Common myeloid progenitor, CD34-positive (primary cell): ENCODE results near the gene EEPD1.
A peak's percentile ranks its signal among the peaks of the same experiment; 100 is the strongest.

ENCODE experiments used
- CTCF ChIA-PET: fragments of 350-600 bp; sonication (Branson Sonifier 250); formaldehyde crosslinking; loops from one replicate; lab custom pipeline; 2021; ENCODE audit warnings: antibody characterized with exemption; lab: Charles Lee
- POLR2A ChIA-PET: fragments of 350-600 bp; sonication (Branson Sonifier 250); formaldehyde crosslinking; loops from one replicate; lab custom pipeline; 2021; ENCODE audit warnings: antibody characterized with exemption; lab: Charles Lee
- DNase-seq, 3 donors: peaks; one replicate each; pipeline versions ENCODE4 v3.0.0 to v3.0.0-alpha.2; 2013
- H3K27ac ChIP-seq, 2 experiments: 1 replicate in 1 of 2; 2 replicates in 1 of 2; pipeline ENCODE4 v1.7.0; 2013; ENCODE audit warnings: inconsistent platforms in 2 of 2, low read length in 2 of 2, mild to moderate bottlenecking in 2 of 2, low read depth in 1 of 2, moderate library complexity in 1 of 2; ENCODE audit not compliant: severe bottlenecking in 2 of 2, insufficient read depth in 1 of 2, poor library complexity in 1 of 2
- H3K27me3 ChIP-seq, 5 experiments: replicated peaks in 2 of 5; 1 replicate in 3 of 5; 2 replicates in 2 of 5; pipeline versions ENCODE4 v1.6.1 to v1.7.0; 2013; ENCODE audit warnings: low read length in 4 of 5, mild to moderate bottlenecking in 2 of 5, moderate library complexity in 2 of 5, inconsistent platforms in 1 of 5; ENCODE audit not compliant: insufficient read depth in 5 of 5, control insufficient read depth in 4 of 5
- H3K36me3 ChIP-seq, 4 experiments: 1 replicate in 2 of 4; 2 replicates in 2 of 4; pipeline versions ENCODE4 v1.6.1 to v1.7.0; 2013; ENCODE audit warnings: low read length in 3 of 4, control low read depth in 1 of 4, mild to moderate bottlenecking in 1 of 4; ENCODE audit not compliant: control insufficient read depth in 4 of 4, insufficient read depth in 4 of 4
- H3K4me1 ChIP-seq, 4 experiments: 1 replicate in 3 of 4; 2 replicates in 1 of 4; pipeline versions ENCODE4 v1.6.1 to v1.7.1; 2013; ENCODE audit warnings: low read length in 3 of 4, mild to moderate bottlenecking in 3 of 4, control low read depth in 1 of 4, inconsistent platforms in 1 of 4, moderate library complexity in 1 of 4; ENCODE audit not compliant: control insufficient read depth in 4 of 4, insufficient read depth in 4 of 4; ENCODE audit errors: control extremely low read depth in 1 of 4
- H3K4me3 ChIP-seq, 7 experiments: 1 replicate in 4 of 7; 2 replicates in 3 of 7; pipeline versions ENCODE4 v1.5.1 to v1.7.0; 2013; ENCODE audit warnings: mild to moderate bottlenecking in 7 of 7, low read length in 6 of 7, moderate library complexity in 6 of 7, inconsistent platforms in 2 of 7, low read depth in 2 of 7, control low read depth in 1 of 7; ENCODE audit not compliant: insufficient read depth in 4 of 7, control insufficient read depth in 1 of 7; ENCODE audit errors: extremely low read depth in 1 of 7
- H3K9me3 ChIP-seq, 5 experiments: 1 replicate in 4 of 5; 2 replicates in 1 of 5; pipeline versions ENCODE4 v1.6.1 to v1.7.1; 2013; ENCODE audit warnings: low read length in 4 of 5, mild to moderate bottlenecking in 2 of 5, inconsistent platforms in 1 of 5, low read depth in 1 of 5, moderate library complexity in 1 of 5; ENCODE audit not compliant: control insufficient read depth in 4 of 5, insufficient read depth in 2 of 5; ENCODE audit errors: control extremely low read depth in 1 of 5
- WGBS: methylation state at CpG from one replicate; pipeline ENCODE4 v1.1.5; 2013; ENCODE audit not compliant: insufficient coverage; 5-methylcytosine and 5-hydroxymethylcytosine counted together

The EEPD1 gene

DNA sequence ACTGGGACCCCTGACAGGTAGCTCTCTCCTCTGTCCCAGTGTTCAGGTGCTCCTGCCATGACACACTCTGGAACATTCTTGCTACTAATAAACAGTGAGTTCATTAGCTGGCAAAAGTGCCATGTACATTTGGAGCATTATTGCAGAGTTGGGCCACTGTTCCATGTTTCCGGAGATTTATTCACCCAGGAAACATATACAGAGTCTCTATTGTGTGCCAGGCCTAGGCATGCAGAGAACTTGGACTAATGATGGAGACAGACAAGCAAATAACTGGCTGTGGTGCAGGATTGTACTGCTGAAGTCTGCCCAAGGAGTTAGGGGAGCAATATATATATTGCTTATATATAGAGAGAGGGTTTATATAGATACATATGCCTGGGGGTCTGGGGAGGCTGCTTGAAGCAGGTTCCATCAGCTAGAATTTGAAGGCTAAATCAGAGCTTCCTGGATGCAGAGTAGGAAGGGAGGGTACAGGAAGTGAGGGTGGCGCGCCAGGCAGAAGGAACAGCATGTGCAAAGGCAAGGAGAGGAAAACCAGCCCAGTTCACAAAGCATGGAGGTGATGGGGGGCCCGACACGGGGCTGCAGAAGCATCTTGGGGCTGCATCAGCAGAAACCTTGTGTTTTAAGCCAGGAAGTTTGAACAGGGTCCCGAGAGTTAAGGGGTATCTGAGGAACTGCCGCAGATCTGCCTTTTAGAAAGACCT lies 22.7 kb upstream of the EEPD1 start:
- no peak for DNase-seq
- Histone ChIP-seq H3K9me3 (no peaks in the 10 kb centered on the region), H3K27me3 (no peaks in the 10 kb centered on the region), H3K4me1 (peaks cover 0 to 7% (median 5%) of the 10 kb centered on the region in 4 experiments), H3K27ac (no peak overlapping the region), H3K36me3 (no peaks in the 10 kb centered on the region), H3K4me3 (no peak overlapping the region)
- CTCF ChIA-PET: interaction anchor here (1.0 to 1.3 kb wide), 2 partner anchors 12 to 160 kb away, joined by 3 to 5 read pairs; no protein-coding TSS in a partner anchor
- 82% methylated on average over 6 of the region's 7 CpGs for WGBS
- POLR2A ChIA-PET: interaction anchor here (0.6 kb wide), 1 partner anchor 171 kb away, joined by 3 read pairs; no protein-coding TSS in a partner anchor

- Histone ChIP-seq H3K9me3 (no peaks in the 10 kb centered on the region), H3K27ac (no peak overlapping the region), H3K4me3 (no peak overlapping the region), H3K27me3 (no peaks in the 10 kb centered on the region), H3K36me3 (no peaks in the 10 kb centered on the region), H3K4me1 (peaks cover 0 to 7% (median 5%) of the 10 kb centered on the region in 4 experiments)
- 97% methylated on average over 4 of the region's 4 CpGs for WGBS
- POLR2A ChIA-PET: no interaction called here
- CTCF ChIA-PET: interaction anchor here (1.0 to 1.6 kb wide), 3 partner anchors 12 to 160 kb away, joined by 3 to 5 read pairs (median 5); no protein-coding TSS in a partner anchor
- DNase-seq: no peak
Measured at GRCh38 chr7:36131026-36131425, 22.0 kb upstream of the EEPD1 start.

- H3K4me3 ChIP-seq: no peak overlapping the region
- H3K36me3 ChIP-seq: no peaks in the 10 kb centered on the region
- H3K27me3 ChIP-seq: no peaks in the 10 kb centered on the region
- H3K4me1 ChIP-seq: peaks cover 0 to 7% (median 5%) of the 10 kb centered on the region in 4 experiments
- H3K9me3 ChIP-seq: no peaks in the 10 kb centered on the region
- 78% methylated on average over 5 of the region's 7 CpGs for WGBS
- ChIA-PET POLR2A (no interaction called here), CTCF (interaction anchor here (0.6 to 1.6 kb wide), 4 partner anchors 11 to 187 kb away, joined by 3 to 6 read pairs (median 4); no protein-coding TSS in a partner anchor)
- no peak for DNase-seq
- H3K27ac ChIP-seq: no peak overlapping the region
Measured at GRCh38 chr7:36131499-36131898, 21.6 kb upstream of the EEPD1 start.

- H3K9me3 ChIP-seq: no peaks in the 10 kb centered on the region
- CTCF ChIA-PET: interaction anchor here (0.6 to 1.6 kb wide), 4 partner anchors 12 to 187 kb away, joined by 3 to 6 read pairs (median 4); no protein-coding TSS in a partner anchor
- peaks cover 0 to 7% (median 5%) of the 10 kb centered on the region in 4 experiments for H3K4me1 ChIP-seq
- POLR2A ChIA-PET: interaction anchor here (0.6 kb wide), 1 partner anchor 51 kb away, joined by 3 read pairs; no protein-coding TSS in a partner anchor
- peak in 1 of 3 donors; percentile 13 for DNase-seq
- H3K36me3 ChIP-seq: no peaks in the 10 kb centered on the region
- H3K27ac ChIP-seq: no peak overlapping the region
- 91% methylated on average over 4 of the region's 8 CpGs for WGBS
- no peak overlapping the region for H3K4me3 ChIP-seq
- H3K27me3 ChIP-seq: no peaks in the 10 kb centered on the region
Measured at GRCh38 chr7:36132012-36132411, 21.0 kb upstream of the EEPD1 start.

DNA sequence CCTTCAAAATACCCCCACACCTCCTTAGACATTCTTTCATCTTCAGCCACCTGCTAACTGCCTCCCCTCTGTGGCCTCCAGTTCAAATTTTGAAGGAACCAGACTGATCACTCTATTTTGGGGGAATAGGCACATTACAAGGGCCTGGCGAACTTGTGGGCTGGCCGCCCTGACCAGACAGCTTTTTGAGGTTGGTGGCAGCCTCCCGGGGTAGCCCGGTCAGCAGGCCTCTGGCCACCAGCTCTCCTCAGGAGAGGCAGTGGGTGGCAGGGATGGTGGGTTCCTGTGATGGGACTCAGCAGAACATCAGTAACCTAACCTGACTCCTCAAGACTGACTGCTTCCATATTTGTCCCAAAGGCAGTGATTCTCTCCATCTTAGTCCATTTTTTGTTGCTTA lies 17.4 kb upstream of the EEPD1 start:
- H3K36me3 ChIP-seq: no peaks in the 10 kb centered on the region
- no peak for DNase-seq
- ChIA-PET CTCF (no interaction called here), POLR2A (no interaction called here)
- 100% methylated on average over 4 of the region's 4 CpGs for WGBS
- H3K4me1 ChIP-seq: peaks cover 0 to 7% (median 5%) of the 10 kb centered on the region in 4 experiments
- H3K27me3 ChIP-seq: no peaks in the 10 kb centered on the region
- peaks cover 0 to 1% (median 0%) of the 10 kb centered on the region in 5 experiments for H3K9me3 ChIP-seq
- no peak overlapping the region for H3K4me3 ChIP-seq
- no peak overlapping the region for H3K27ac ChIP-seq

- Histone ChIP-seq H3K27ac (no peak overlapping the region), H3K27me3 (no peaks in the 10 kb centered on the region), H3K4me3 (no peak overlapping the region), H3K36me3 (no peaks in the 10 kb centered on the region), H3K4me1 (peaks cover 0 to 7% (median 5%) of the 10 kb centered on the region in 4 experiments), H3K9me3 (peaks cover 0 to 11% (median 2%) of the 10 kb centered on the region in 5 experiments)
- no peak for DNase-seq
- ChIA-PET CTCF (no interaction called here), POLR2A (no interaction called here)
Measured at GRCh38 chr7:36137258-36137657, 15.8 kb upstream of the EEPD1 start.

DNA sequence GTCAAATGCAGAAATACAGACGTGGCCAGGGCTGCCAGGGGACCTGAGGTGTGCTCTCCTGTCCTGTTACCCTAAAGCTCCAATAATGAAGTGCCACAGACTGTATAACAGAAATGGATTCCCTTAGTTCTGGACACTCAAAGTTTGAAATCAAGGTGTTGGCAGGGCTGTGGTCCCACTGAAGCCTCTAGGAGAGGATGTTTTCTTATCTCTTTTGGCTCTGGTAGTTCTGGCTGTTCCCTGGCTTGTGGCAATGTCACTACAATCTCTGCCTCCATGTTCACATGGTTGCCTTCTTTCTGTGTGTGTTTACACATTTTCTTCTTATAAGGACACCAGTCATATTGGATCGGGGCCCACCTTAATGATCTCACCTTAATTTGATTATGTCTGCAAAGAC lies 15.3 kb upstream of the EEPD1 start:
- peaks cover 0 to 7% (median 5%) of the 10 kb centered on the region in 4 experiments for H3K4me1 ChIP-seq
- no peak overlapping the region for H3K27ac ChIP-seq
- no peak overlapping the region for H3K4me3 ChIP-seq
- no peak for DNase-seq
- CTCF ChIA-PET: interaction anchor here (1.2 kb wide), 1 partner anchor 9 kb away, joined by 4 read pairs; no protein-coding TSS in a partner anchor
- POLR2A ChIA-PET: no interaction called here
- H3K36me3 ChIP-seq: no peaks in the 10 kb centered on the region
- peaks cover 0 to 11% (median 2%) of the 10 kb centered on the region in 5 experiments for H3K9me3 ChIP-seq
- 96% methylated on average over 2 of the region's 2 CpGs for WGBS
- H3K27me3 ChIP-seq: no peaks in the 10 kb centered on the region
